Kidney (tissue), 14 donors: ENCODE data around the gene WDR62. TPM values are rescaled to one million over a fixed set of nuclear protein-coding genes. Genes with fewer than 3 reads are reported as not detected.

Experiments
- DNase-seq, 5 donors: peaks; one replicate each; pipeline ENCODE4 v3.0.0-alpha.2; 2013 to 2020
- FAIRE-seq: peaks from 2 replicates; lab custom pipeline; 2012; peaks lifted over from hg19 to GRCh38; lab: Jason Lieb, UNC
- H3K27ac ChIP-seq, 2 donors: one replicate each; pipeline ENCODE4 v1.7.0; 2013; ENCODE audit warnings: low read depth in 2 of 2, low read length in 2 of 2, inconsistent platforms in 1 of 2
- H3K27me3 ChIP-seq: one replicate; pipeline ENCODE4 v1.7.1; 2013; ENCODE audit warnings: low read length, inconsistent platforms; ENCODE audit not compliant: control insufficient read depth, insufficient read depth
- H3K36me3 ChIP-seq, 3 donors: one replicate each; pipeline versions ENCODE4 v1.7.0 to v1.7.1; 2013; ENCODE audit warnings: low read length in 3 of 3, control low read depth in 1 of 3, inconsistent platforms in 1 of 3; ENCODE audit not compliant: insufficient read depth in 3 of 3, control insufficient read depth in 2 of 3
- H3K4me1 ChIP-seq, 3 donors: one replicate each; pipeline versions ENCODE4 v1.7.0 to v1.7.1; 2013; ENCODE audit warnings: low read length in 3 of 3, inconsistent platforms in 1 of 3, low read depth in 1 of 3; ENCODE audit not compliant: control insufficient read depth in 2 of 3, insufficient read depth in 2 of 3
- H3K4me3 ChIP-seq, 3 donors: one replicate each; pipeline versions ENCODE4 v1.7.0 to v1.8.1; 2013; ENCODE audit warnings: low read length in 3 of 3, control low read depth in 1 of 3, inconsistent platforms in 1 of 3
- H3K9ac ChIP-seq, 3 donors: one replicate each; pipeline versions ENCODE4 v1.7.0 to v1.7.1; 2013; ENCODE audit warnings: low read length in 3 of 3, control low read depth in 1 of 3, inconsistent platforms in 1 of 3
- H3K9me3 ChIP-seq, 3 donors: one replicate each; pipeline versions ENCODE4 v1.7.0 to v1.7.1; 2013; ENCODE audit warnings: low read length in 3 of 3, control low read depth in 1 of 3, inconsistent platforms in 1 of 3; ENCODE audit not compliant: control insufficient read depth in 2 of 3, insufficient read depth in 1 of 3
- CTCF ChIP-seq: IDR thresholded peaks from 3 replicates; pipeline ENCODE4 v1.5.1; 2012; ENCODE audit warnings: mild to moderate bottlenecking, moderate library complexity, borderline replicate concordance; ENCODE audit not compliant: insufficient read depth; ENCODE audit errors: extremely low read depth
- intact Hi-C: fragments of 100-400 bp; cut with DNase I; formaldehyde crosslinking; loops from one replicate; pipeline ENCODE4 v1.11.1; 2022
- polyA plus RNA-seq: library from polyadenylated mRNA; stranded (reverse); fragments of 350-450 nt; fragmentation: Illumina TruSeq; extraction: RNeasy Lipid Tissue Mini Kit (QIAGEN cat#74804); gene quantifications from one replicate; pipeline ENCODE4 v1.2.3, GENCODE V29; 2014; ENCODE audit warnings: low read depth, low replicate concordance; ENCODE audit not compliant: insufficient read depth
- total RNA-seq: library from RNA; stranded (reverse); fragmentation: NEBNext Ultra II Directional; extraction: Animal tissue kit (Norgen Biotek cat#: 25700); gene quantifications from one replicate; pipeline ENCODE4 v1.2.1, GENCODE V29; 2021
- donor health status: control.
- donor health status: control.
- donor health status: control.
- donor health status: control.
- donor health status: control.
- donor health status: DM: yes; HTN: yes; CAD: no.
- donor health status: Normal renal cell carcinoma (clear cell type).

Gene WDR62
- total and polyA plus RNA-seq, 2 donors from 2014 or later: 0.58 to 0.69 TPM

GRCh38 chr19:36136964-36137686, 82.4 kb downstream of the WDR62 start:
- no peak for TF ChIP-seq CTCF
- Histone ChIP-seq H3K9ac (peak overlapping the region in 1 of 3 donors; percentile 46), H3K4me3 (no peak overlapping the region), H3K36me3 (peaks cover 0 to 3% (median 0%) of the 10 kb centered on the region in 3 donors), H3K27me3 (no peaks in the 10 kb centered on the region), H3K27ac (peak overlapping the region; percentile 41 to 62), H3K9me3 (no peaks in the 10 kb centered on the region), H3K4me1 (peaks cover 0 to 8% (median 7%) of the 10 kb centered on the region in 3 donors)
- intact Hi-C loops: no loop called here
- no peak for FAIRE-seq
- DNase-seq: peak in 1 of 5 donors; percentile 90

GRCh38 chr19:36139120-36139472, 84.4 kb downstream of the WDR62 start:
- DNase-seq (no peak), FAIRE-seq (no peak)
- Histone ChIP-seq H3K27me3 (no peaks in the 10 kb centered on the region), H3K4me3 (peak overlapping the region in 2 of 3 donors; percentile 65 to 100), H3K36me3 (peaks cover 5 to 12% (median 9%) of the 10 kb centered on the region in 3 donors), H3K9me3 (no peaks in the 10 kb centered on the region), H3K4me1 (peaks cover 0 to 8% (median 7%) of the 10 kb centered on the region in 3 donors), H3K9ac (peak overlapping the region; percentile 62 to 100 (median 74)), H3K27ac (peak overlapping the region; percentile 99 to 100)
- TF ChIP-seq CTCF: no peak
- intact Hi-C loops: no loop called here

GRCh38 chr19:36139473-36140303, 85.0 kb downstream of the WDR62 start, which contains the start of gene CAPNS1:
TSS of gene CAPNS1 (plus strand) at chr19:36140066. CDS start at chr19:36141012, 946 bp downstream.
- Histone ChIP-seq H3K27ac (peak within 1 kb of the TSS; percentile 99 to 100), H3K9ac (peak within 1 kb of the TSS; percentile 69 to 100 (median 87)), H3K27me3 (no peaks in the 10 kb centered on the region), H3K4me3 (peak within 1 kb of the TSS; percentile 81 to 100 (median 90)), H3K36me3 (peaks cover 7 to 14% (median 12%) of the 10 kb centered on the region in 3 donors), H3K9me3 (no peaks in the 10 kb centered on the region), H3K4me1 (peaks cover 0 to 8% (median 7%) of the 10 kb centered on the region in 3 donors)
- intact Hi-C loops: no loop called here
- DNase-seq (peak; percentile 98 to 99 (median 99)), FAIRE-seq (no peak)
- TF ChIP-seq CTCF: peak; percentile 10
